ENCODE measurements around the gene SH2D5. TPM values are rescaled to one million over a fixed set of nuclear protein-coding genes. Genes with fewer than 3 reads are reported as not detected.

SH2D5 gene
- total and polyA plus RNA-seq, 2 donors (not counting 3 experiments of a cell fraction or from before 2014, with no cell fraction given): 0.23 to 1.0 TPM

GRCh38 chr1:20709868-20710267 lies 22.6 kb downstream of the SH2D5 start:
- intact Hi-C loops (cut with micrococcal nuclease): no loop called here
- no TSS peak for BruUV-seq (replicated peaks)
- Histone ChIP-seq H3K4me2 (ENCODE audit: insufficient read depth, low read length) (no peak overlapping the region), H2AFZ (ENCODE audit: low read depth, low read length) (no peak overlapping the region), H4K20me1 (replicated peaks; ENCODE audit: control insufficient read depth, extremely low read depth, insufficient read depth, low read length) (no peaks in the 10 kb centered on the region), H3K9me1 (replicated peaks; ENCODE audit: control insufficient read depth, extremely low read depth, insufficient read depth, low read length) (no peaks in the 10 kb centered on the region), H3K4me3 (replicated peaks in 1 of 3; ENCODE audit: insufficient read depth in 1 of 3, low read depth in 1 of 3, low read length in 3 of 3) (no peak overlapping the region), H3K27me3 (ENCODE audit: control insufficient read depth in 2 of 2, insufficient read depth in 2 of 2, low read length in 2 of 2) (no peaks in the 10 kb centered on the region), H3K4me1 (ENCODE audit: control insufficient read depth, extremely low read depth, insufficient read depth, low read length) (no peaks in the 10 kb centered on the region), H3K79me2 (ENCODE audit: control insufficient read depth, insufficient read depth, low read length) (no peaks in the 10 kb centered on the region), H3K27ac (ENCODE audit: insufficient read depth, low read depth, low read length) (no peak overlapping the region), H3K36me3 (ENCODE audit: control insufficient read depth in 2 of 2, extremely low read depth in 1 of 2, insufficient read depth in 2 of 2, low read length in 2 of 2) (no peaks in the 10 kb centered on the region), H3K9me3 (replicated peaks; ENCODE audit: control insufficient read depth, insufficient read depth, low read length) (no peaks in the 10 kb centered on the region), H3K9ac (replicated peaks; ENCODE audit: extremely low read depth, insufficient read depth, low read length) (no peak overlapping the region)
- no peak for TF ChIP-seq POLR2AphosphoS5 (IDR thresholded peaks at IDR 0.05; ENCODE audit: insufficient read depth, low read depth, low read length)
- no peak for TF ChIP-seq POLR2A (IDR thresholded peaks at IDR 0.05; ENCODE audit: low read depth, low read length)
- TF ChIP-seq FOS (IDR thresholded peaks at IDR 0.05; ENCODE audit: borderline replicate concordance, insufficient read depth, low read length): no peak
- TF ChIP-seq GATA2 (IDR thresholded peaks at IDR 0.05; ENCODE audit: insufficient read depth, insufficient read length, low read depth, low read length): no peak
- TF ChIP-seq CTCF (IDR thresholded peaks at IDR 0.05; ENCODE audit: extremely low read depth in 1 of 2, insufficient read depth in 1 of 2, low read depth in 1 of 2, low read length in 2 of 2): no peak
- FAIRE-seq: no peak
- dilution Hi-C loops (cut with MboI; ENCODE audit: extremely low pct_ligation_motif_present, low sequenced_read_pairs): no loop called here
- POLR2A ChIA-PET: no interaction called here
- no peak for DNase-seq (ENCODE audit: low read depth, low spot score)
- CTCF ChIA-PET: interaction anchor here (1.3 to 1.4 kb wide), 2 partner anchors 11 to 13 kb away, joined by 4 to 5 read pairs; no protein-coding TSS in a partner anchor

- H3K9me3 ChIP-seq (replicated peaks; ENCODE audit: control insufficient read depth, insufficient read depth, low read length): no peaks in the 10 kb centered on the region
- no peaks in the 10 kb centered on the region for H3K4me1 ChIP-seq (ENCODE audit: control insufficient read depth, extremely low read depth, insufficient read depth, low read length)
- H3K4me3 ChIP-seq (replicated peaks in 1 of 3; ENCODE audit: insufficient read depth in 1 of 3, low read depth in 1 of 3, low read length in 3 of 3): no peak overlapping the region
- BruUV-seq (replicated peaks): no TSS peak
- no peaks in the 10 kb centered on the region for H3K27me3 ChIP-seq (ENCODE audit: control insufficient read depth in 2 of 2, insufficient read depth in 2 of 2, low read length in 2 of 2)
- H3K9ac ChIP-seq (replicated peaks; ENCODE audit: extremely low read depth, insufficient read depth, low read length): no peak overlapping the region
- no peaks in the 10 kb centered on the region for H4K20me1 ChIP-seq (replicated peaks; ENCODE audit: control insufficient read depth, extremely low read depth, insufficient read depth, low read length)
- no peak for DNase-seq (ENCODE audit: low read depth, low spot score)
- H3K27ac ChIP-seq (ENCODE audit: insufficient read depth, low read depth, low read length): no peak overlapping the region
- no peaks in the 10 kb centered on the region for H3K79me2 ChIP-seq (ENCODE audit: control insufficient read depth, insufficient read depth, low read length)
- ChIA-PET CTCF (interaction anchor here (1.6 to 3.3 kb wide), 2 partner anchors 9 to 12 kb away, joined by 5 to 18 read pairs; partner anchors contain the start of gene KIF17), POLR2A (no interaction called here)
- no peaks in the 10 kb centered on the region for H3K9me1 ChIP-seq (replicated peaks; ENCODE audit: control insufficient read depth, extremely low read depth, insufficient read depth, low read length)
- intact Hi-C loops (cut with micrococcal nuclease) (no loop called here), dilution Hi-C loops (cut with MboI; ENCODE audit: extremely low pct_ligation_motif_present, low sequenced_read_pairs) (no loop called here)
- no peak overlapping the region for H2AFZ ChIP-seq (ENCODE audit: low read depth, low read length)
- H3K4me2 ChIP-seq (ENCODE audit: insufficient read depth, low read length): no peak overlapping the region
- TF ChIP-seq POLR2A (IDR thresholded peaks at IDR 0.05; ENCODE audit: low read depth, low read length) (no peak), JUN (IDR thresholded peaks at IDR 0.05; ENCODE audit: borderline replicate concordance, insufficient read depth, insufficient read length, low read depth) (no peak), FOS (IDR thresholded peaks at IDR 0.05; ENCODE audit: borderline replicate concordance, insufficient read depth, low read length) (no peak), POLR2AphosphoS5 (IDR thresholded peaks at IDR 0.05; ENCODE audit: insufficient read depth, low read depth, low read length) (no peak), MYC (IDR thresholded peaks at IDR 0.05; ENCODE audit: low read depth, low read length) (no peak), GATA2 (IDR thresholded peaks at IDR 0.05; ENCODE audit: insufficient read depth, insufficient read length, low read depth, low read length) (no peak), EZH2 (IDR thresholded peaks at IDR 0.05; ENCODE audit: borderline replicate concordance, low read depth, low read length, severe bottlenecking) (no peak), MAX (IDR thresholded peaks at IDR 0.05; ENCODE audit: insufficient read depth, insufficient read length) (no peak), CTCF (IDR thresholded peaks at IDR 0.05; ENCODE audit: extremely low read depth in 1 of 2, insufficient read depth in 1 of 2, low read depth in 1 of 2, low read length in 2 of 2) (no peak)
- no peaks in the 10 kb centered on the region for H3K36me3 ChIP-seq (ENCODE audit: control insufficient read depth in 2 of 2, extremely low read depth in 1 of 2, insufficient read depth in 2 of 2, low read length in 2 of 2)
- FAIRE-seq: no peak
Measured at GRCh38 chr1:20708891-20709290, 23.6 kb downstream of the SH2D5 start.

Measured in endothelial cell of umbilical vein (primary cell).